Common myeloid progenitor, CD34-positive (primary cell): Measurements from ENCODE around the gene UNKL.

Source experiments
- CTCF ChIA-PET: fragments of 350-600 bp; sonication (Branson Sonifier 250); formaldehyde crosslinking; loops from one replicate; lab custom pipeline; 2021; ENCODE audit warnings: antibody characterized with exemption; lab: Charles Lee
- POLR2A ChIA-PET: fragments of 350-600 bp; sonication (Branson Sonifier 250); formaldehyde crosslinking; loops from one replicate; lab custom pipeline; 2021; ENCODE audit warnings: antibody characterized with exemption; lab: Charles Lee
- DNase-seq, 3 donors: peaks; one replicate each; pipeline versions ENCODE4 v3.0.0 to v3.0.0-alpha.2; 2013
- H3K27ac ChIP-seq, 2 experiments: 1 replicate in 1 of 2; 2 replicates in 1 of 2; pipeline ENCODE4 v1.7.0; 2013; ENCODE audit warnings: inconsistent platforms in 2 of 2, low read length in 2 of 2, mild to moderate bottlenecking in 2 of 2, low read depth in 1 of 2, moderate library complexity in 1 of 2; ENCODE audit not compliant: severe bottlenecking in 2 of 2, insufficient read depth in 1 of 2, poor library complexity in 1 of 2
- H3K27me3 ChIP-seq, 5 experiments: replicated peaks in 2 of 5; 1 replicate in 3 of 5; 2 replicates in 2 of 5; pipeline versions ENCODE4 v1.6.1 to v1.7.0; 2013; ENCODE audit warnings: low read length in 4 of 5, mild to moderate bottlenecking in 2 of 5, moderate library complexity in 2 of 5, inconsistent platforms in 1 of 5; ENCODE audit not compliant: insufficient read depth in 5 of 5, control insufficient read depth in 4 of 5
- H3K36me3 ChIP-seq, 4 experiments: 1 replicate in 2 of 4; 2 replicates in 2 of 4; pipeline versions ENCODE4 v1.6.1 to v1.7.0; 2013; ENCODE audit warnings: low read length in 3 of 4, control low read depth in 1 of 4, mild to moderate bottlenecking in 1 of 4; ENCODE audit not compliant: control insufficient read depth in 4 of 4, insufficient read depth in 4 of 4
- H3K4me1 ChIP-seq, 4 experiments: 1 replicate in 3 of 4; 2 replicates in 1 of 4; pipeline versions ENCODE4 v1.6.1 to v1.7.1; 2013; ENCODE audit warnings: low read length in 3 of 4, mild to moderate bottlenecking in 3 of 4, control low read depth in 1 of 4, inconsistent platforms in 1 of 4, moderate library complexity in 1 of 4; ENCODE audit not compliant: control insufficient read depth in 4 of 4, insufficient read depth in 4 of 4; ENCODE audit errors: control extremely low read depth in 1 of 4
- H3K4me3 ChIP-seq, 7 experiments: 1 replicate in 4 of 7; 2 replicates in 3 of 7; pipeline versions ENCODE4 v1.5.1 to v1.7.0; 2013; ENCODE audit warnings: mild to moderate bottlenecking in 7 of 7, low read length in 6 of 7, moderate library complexity in 6 of 7, inconsistent platforms in 2 of 7, low read depth in 2 of 7, control low read depth in 1 of 7; ENCODE audit not compliant: insufficient read depth in 4 of 7, control insufficient read depth in 1 of 7; ENCODE audit errors: extremely low read depth in 1 of 7
- H3K9me3 ChIP-seq, 5 experiments: 1 replicate in 4 of 5; 2 replicates in 1 of 5; pipeline versions ENCODE4 v1.6.1 to v1.7.1; 2013; ENCODE audit warnings: low read length in 4 of 5, mild to moderate bottlenecking in 2 of 5, inconsistent platforms in 1 of 5, low read depth in 1 of 5, moderate library complexity in 1 of 5; ENCODE audit not compliant: control insufficient read depth in 4 of 5, insufficient read depth in 2 of 5; ENCODE audit errors: control extremely low read depth in 1 of 5
- WGBS: methylation state at CpG from one replicate; pipeline ENCODE4 v1.1.5; 2013; ENCODE audit not compliant: insufficient coverage; 5-methylcytosine and 5-hydroxymethylcytosine counted together

Gene UNKL

DNA sequence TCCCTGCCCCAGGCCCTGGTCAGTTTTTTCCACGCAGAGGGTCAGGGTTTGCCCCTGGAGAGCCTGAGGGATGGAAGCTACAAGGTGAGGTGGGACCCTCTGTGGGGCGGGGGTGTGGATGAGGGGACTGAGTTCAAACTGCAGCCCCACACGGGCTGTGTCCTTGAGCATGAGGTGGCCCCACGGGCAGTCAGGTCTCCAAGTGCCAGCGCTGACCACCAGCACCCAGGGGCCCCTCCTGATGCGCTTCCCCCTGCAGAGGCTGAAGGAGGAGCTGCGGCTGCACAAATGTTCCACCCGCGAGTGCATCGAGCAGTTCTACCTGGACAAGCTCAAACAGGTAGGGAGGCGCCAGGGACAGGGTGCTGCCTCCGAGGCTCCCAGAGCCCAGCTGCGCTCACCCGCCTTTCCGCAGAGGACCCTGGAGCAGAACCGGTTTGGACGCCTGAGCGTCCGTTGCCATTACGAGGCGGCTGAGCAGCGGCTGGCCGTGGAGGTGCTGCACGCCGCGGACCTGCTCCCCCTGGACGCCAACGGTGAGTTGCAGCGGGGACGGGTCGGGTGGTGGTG, 67.1 kb downstream of the UNKL start:
- Histone ChIP-seq H3K36me3 (peaks cover 2 to 30% (median 18%) of the 10 kb centered on the region in 4 experiments), H3K4me1 (peaks cover 5 to 29% (median 25%) of the 10 kb centered on the region in 4 experiments), H3K9me3 (no peaks in the 10 kb centered on the region), H3K4me3 (no peak overlapping the region), H3K27ac (no peak overlapping the region), H3K27me3 (no peaks in the 10 kb centered on the region)
- ChIA-PET POLR2A (no interaction called here), CTCF (interaction anchor here (1.0 to 3.7 kb wide), 2 partner anchors 12 to 16 kb away, joined by 3 to 17 read pairs; no protein-coding TSS in a partner anchor)
- 95% methylated on average over 29 of the region's 31 CpGs for WGBS
- DNase-seq, result no peak

DNA sequence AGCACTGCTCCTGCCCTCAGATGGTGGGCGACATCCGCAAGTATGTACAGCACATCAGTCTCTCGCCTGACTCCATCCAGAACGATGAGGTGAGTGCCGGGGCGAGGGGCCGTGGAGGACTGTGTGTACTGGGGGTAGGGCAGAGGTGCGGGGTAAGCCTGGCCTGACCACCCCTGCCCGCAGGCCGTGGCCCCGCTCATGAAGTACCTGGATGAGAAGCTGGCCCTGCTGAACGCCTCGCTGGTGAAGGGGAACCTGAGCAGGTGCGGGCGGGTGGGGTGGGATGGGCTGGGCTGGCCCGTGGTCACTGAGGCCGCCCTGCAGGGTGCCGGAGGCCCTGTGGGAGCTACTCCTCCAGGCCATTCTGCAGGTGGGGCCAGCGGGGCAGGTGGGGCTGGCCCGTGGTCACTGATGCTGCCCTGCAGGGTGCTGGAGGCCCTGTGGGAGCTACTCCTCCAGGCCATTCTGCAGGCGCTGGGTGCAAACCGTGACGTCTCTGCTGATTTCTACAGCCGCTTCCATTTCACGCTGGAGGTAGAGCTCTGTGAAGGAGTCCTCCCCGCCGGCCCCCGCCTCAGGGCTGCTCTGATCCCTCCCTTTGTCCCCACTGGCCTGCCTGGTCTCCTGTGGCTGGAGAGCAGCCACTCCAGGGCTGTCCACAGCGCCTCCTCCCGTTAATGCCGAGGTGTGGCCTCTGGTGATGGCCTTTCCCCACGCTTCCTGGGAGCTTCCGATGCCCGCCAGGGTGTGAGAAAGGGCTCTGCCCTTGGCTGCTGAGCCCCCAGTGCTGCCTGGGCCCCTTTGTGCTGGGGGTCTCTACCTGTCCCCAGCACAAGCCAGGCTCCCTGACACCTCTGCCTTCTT, 67.8 kb downstream of the UNKL start:
- WGBS, result 86% methylated on average over 34 of the region's 34 CpGs
- Histone ChIP-seq H3K36me3 (peaks cover 2 to 30% (median 18%) of the 10 kb centered on the region in 4 experiments), H3K4me1 (peaks cover 2 to 31% (median 28%) of the 10 kb centered on the region in 4 experiments), H3K9me3 (no peaks in the 10 kb centered on the region), H3K27me3 (no peaks in the 10 kb centered on the region), H3K27ac (no peak overlapping the region), H3K4me3 (no peak overlapping the region)
- POLR2A ChIA-PET, result no interaction called here
- DNase-seq, result no peak
- CTCF ChIA-PET, result interaction anchor here (0.9 to 3.7 kb wide), 4 partner anchors 9 to 19 kb away, joined by 3 to 17 read pairs (median 4); no protein-coding TSS in a partner anchor

DNA sequence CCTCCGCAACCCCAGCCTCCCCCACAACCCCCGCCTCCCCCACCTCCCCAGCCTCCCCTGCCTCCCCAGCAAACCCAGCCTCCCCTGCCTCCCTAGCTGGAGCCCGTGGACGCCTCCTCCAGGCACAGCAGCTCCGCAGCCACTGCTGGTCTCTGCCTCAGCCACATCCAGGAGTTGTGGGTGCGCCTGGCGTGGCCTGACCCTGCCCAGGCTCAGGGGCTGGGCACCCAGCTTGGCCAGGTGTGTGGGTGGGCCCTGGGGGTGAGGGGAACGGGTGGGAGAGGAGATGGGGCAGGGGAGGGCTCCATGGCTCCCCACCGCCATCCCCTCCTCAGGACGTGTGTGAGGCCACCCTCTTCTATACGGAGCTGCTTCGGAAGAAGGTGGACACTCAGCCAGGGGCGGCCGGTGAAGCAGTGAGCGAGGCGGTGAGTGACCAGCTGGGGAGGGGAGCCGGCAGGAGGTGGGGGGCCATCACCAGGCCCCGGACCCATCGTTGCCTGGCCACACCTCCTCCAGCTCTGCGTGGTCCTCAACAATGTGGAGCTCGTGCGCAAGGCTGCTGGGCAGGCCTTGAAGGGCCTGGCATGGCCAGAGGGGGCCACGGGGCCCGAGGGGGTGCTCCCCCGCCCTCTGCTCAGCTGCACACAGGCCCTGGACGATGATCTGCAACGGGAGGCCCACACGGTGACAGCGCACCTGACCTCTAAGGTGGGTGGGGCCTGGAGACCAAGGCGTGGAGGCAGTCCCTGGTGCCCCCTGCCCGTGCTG, 68.7 kb downstream of the UNKL start:
- Histone ChIP-seq H3K4me1 (peaks cover under 1 to 26% (median 23%) of the 10 kb centered on the region in 4 experiments), H3K4me3 (no peak overlapping the region), H3K36me3 (peaks cover 2 to 30% (median 18%) of the 10 kb centered on the region in 4 experiments), H3K27me3 (no peaks in the 10 kb centered on the region), H3K27ac (no peak overlapping the region), H3K9me3 (no peaks in the 10 kb centered on the region)
- WGBS, result 84% methylated on average over 21 of the region's 31 CpGs
- POLR2A ChIA-PET, result no interaction called here
- CTCF ChIA-PET, result interaction anchor here (0.9 to 3.7 kb wide), 4 partner anchors 8 to 20 kb away, joined by 3 to 17 read pairs (median 4); no protein-coding TSS in a partner anchor
- DNase-seq, result no peak

DNA sequence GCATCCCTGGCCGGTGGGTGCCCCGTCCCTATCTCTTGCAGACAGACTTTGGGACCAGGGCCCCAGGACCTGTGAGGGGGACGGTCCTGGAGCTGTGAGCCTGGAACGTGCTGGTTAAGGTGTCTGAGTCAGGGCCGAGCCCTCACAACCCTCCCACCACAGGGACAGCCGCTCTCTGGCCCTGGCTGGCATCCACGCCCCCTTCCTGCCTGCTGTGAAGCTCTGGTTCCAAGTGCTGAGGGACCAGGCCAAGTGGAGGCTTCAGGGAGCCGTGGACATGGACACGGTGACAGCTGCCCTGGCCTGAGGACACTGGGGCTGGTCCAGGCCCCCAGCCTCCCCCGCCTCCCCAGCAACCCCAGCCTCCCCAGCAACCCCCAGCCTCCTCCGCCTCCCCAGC, 69.4 kb downstream of the UNKL start:
- 82% methylated on average over 9 of the region's 11 CpGs for WGBS
- CTCF ChIA-PET, result interaction anchor here (1.2 to 1.9 kb wide), 3 partner anchors 10 to 20 kb away, joined by 4 to 5 read pairs (median 4); no protein-coding TSS in a partner anchor
- no peak for DNase-seq
- Histone ChIP-seq H3K4me1 (peaks cover 0 to 21% (median 18%) of the 10 kb centered on the region in 4 experiments), H3K9me3 (no peaks in the 10 kb centered on the region), H3K4me3 (no peak overlapping the region), H3K27ac (no peak overlapping the region), H3K27me3 (no peaks in the 10 kb centered on the region), H3K36me3 (peaks cover 2 to 25% (median 16%) of the 10 kb centered on the region in 4 experiments)
- POLR2A ChIA-PET, result no interaction called here

DNA sequence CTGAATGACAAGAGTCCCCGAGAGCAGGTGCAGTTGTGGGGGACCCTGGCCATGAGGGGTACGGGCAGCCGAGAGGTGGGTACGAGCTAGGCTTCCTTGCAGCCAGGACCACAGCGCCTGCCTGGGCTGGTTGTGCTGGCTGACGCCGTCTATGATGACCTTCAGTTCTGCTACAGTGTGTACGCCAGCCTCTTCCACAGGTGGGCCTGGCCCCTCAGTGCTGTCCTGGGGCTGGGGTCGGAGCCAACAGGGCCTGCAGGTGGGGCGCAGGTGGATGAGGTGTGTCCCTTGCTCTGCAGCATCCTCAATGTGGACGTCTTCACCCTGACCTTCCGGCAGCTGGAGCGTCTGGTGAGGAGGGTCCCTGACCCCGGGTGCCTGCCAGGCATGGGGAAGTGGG, 70.0 kb downstream of the UNKL start:
- H3K4me1 ChIP-seq, result peaks cover 0 to 21% (median 18%) of the 10 kb centered on the region in 4 experiments
- no peak for DNase-seq
- WGBS, result 92% methylated on average over 14 of the region's 14 CpGs

DNA sequence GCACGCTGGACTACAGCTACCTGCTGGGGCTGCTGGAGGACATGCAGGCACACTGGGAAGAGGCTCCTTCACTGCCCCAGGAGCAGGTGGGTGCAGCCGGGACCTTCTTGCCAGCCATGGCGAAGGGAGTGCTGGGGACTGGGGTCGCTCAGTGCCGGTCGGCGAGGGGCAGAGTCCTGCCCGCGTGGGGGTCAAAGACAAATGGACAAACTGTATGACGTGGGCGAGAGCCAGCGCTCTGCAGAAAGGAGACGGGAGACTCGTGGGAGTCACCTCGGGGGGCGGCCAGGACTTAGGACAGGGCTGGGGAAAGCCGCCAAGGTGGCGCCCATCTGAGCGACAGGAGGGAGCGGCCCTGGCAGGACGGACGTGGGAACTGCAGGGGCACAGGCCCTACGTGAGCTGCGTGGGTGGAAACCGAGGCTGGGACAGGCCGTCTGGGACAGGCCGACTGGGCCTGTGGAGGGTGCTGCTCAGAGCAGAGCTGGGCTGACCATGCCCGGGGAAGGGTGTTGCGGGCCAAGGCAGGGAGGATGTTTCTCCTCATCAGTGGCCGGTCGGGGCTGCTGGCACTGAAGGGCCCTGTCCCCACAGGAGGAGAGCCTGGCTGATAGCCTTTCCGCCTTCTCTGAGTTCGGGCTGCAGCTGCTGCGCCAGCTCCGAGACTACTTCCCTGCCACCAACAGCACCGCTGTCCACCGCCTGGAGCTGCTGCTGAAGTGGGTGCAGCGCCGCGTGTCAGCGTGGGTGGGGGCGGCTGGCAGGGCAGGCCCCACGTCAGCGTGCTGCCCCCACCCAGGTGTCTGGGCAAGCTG, 70.9 kb downstream of the UNKL start:
- CTCF ChIA-PET, result interaction anchor here (0.9 to 1.7 kb wide), 4 partner anchors 8 to 82 kb away, joined by 3 to 5 read pairs (median 4); no protein-coding TSS in a partner anchor
- Histone ChIP-seq H3K4me3 (peak overlapping the region in 3 of 7 experiments; percentile 46 to 63 (median 52)), H3K27me3 (no peaks in the 10 kb centered on the region), H3K9me3 (no peaks in the 10 kb centered on the region), H3K4me1 (peaks cover 0 to 21% (median 18%) of the 10 kb centered on the region in 4 experiments), H3K36me3 (peaks cover under 1 to 11% (median 5%) of the 10 kb centered on the region in 4 experiments), H3K27ac (no peak overlapping the region)
- WGBS, result 53% methylated on average over 41 of the region's 44 CpGs
- no peak for DNase-seq
- POLR2A ChIA-PET, result interaction anchor here (0.6 kb wide), 1 partner anchor 232 kb away, joined by 3 read pairs; no protein-coding TSS in a partner anchor

More for the DNA sequence above, 70.0 kb downstream of the UNKL start:
- Histone ChIP-seq H3K36me3 (peaks cover 2 to 19% (median 13%) of the 10 kb centered on the region in 4 experiments), H3K4me3 (no peak overlapping the region), H3K27me3 (no peaks in the 10 kb centered on the region), H3K27ac (no peak overlapping the region), H3K9me3 (no peaks in the 10 kb centered on the region)
- POLR2A ChIA-PET, result no interaction called here
- CTCF ChIA-PET, result interaction anchor here (1.2 to 1.7 kb wide), 2 partner anchors 9 to 19 kb away, joined by 4 to 5 read pairs; no protein-coding TSS in a partner anchor
